ENCODE results near the gene CTCFL.

GRCh38 chr20:57500235-57500634, 24.7 kb downstream of the CTCFL start:
- TF ChIP-seq, protein P1, sequence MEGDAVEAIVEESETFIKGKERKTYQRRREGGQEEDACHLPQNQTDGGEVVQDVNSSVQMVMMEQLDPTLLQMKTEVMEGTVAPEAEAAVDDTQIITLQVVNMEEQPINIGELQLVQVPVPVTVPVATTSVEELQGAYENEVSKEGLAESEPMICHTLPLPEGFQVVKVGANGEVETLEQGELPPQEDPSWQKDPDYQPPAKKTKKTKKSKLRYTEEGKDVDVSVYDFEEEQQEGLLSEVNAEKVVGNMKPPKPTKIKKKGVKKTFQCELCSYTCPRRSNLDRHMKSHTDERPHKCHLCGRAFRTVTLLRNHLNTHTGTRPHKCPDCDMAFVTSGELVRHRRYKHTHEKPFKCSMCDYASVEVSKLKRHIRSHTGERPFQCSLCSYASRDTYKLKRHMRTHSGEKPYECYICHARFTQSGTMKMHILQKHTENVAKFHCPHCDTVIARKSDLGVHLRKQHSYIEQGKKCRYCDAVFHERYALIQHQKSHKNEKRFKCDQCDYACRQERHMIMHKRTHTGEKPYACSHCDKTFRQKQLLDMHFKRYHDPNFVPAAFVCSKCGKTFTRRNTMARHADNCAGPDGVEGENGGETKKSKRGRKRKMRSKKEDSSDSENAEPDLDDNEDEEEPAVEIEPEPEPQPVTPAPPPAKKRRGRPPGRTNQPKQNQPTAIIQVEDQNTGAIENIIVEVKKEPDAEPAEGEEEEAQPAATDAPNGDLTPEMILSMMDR (IDR thresholded peaks at IDR 0.05; ENCODE audit: low read depth, low read length, missing input control) = no peak
- TF ChIP-seq, protein P2, sequence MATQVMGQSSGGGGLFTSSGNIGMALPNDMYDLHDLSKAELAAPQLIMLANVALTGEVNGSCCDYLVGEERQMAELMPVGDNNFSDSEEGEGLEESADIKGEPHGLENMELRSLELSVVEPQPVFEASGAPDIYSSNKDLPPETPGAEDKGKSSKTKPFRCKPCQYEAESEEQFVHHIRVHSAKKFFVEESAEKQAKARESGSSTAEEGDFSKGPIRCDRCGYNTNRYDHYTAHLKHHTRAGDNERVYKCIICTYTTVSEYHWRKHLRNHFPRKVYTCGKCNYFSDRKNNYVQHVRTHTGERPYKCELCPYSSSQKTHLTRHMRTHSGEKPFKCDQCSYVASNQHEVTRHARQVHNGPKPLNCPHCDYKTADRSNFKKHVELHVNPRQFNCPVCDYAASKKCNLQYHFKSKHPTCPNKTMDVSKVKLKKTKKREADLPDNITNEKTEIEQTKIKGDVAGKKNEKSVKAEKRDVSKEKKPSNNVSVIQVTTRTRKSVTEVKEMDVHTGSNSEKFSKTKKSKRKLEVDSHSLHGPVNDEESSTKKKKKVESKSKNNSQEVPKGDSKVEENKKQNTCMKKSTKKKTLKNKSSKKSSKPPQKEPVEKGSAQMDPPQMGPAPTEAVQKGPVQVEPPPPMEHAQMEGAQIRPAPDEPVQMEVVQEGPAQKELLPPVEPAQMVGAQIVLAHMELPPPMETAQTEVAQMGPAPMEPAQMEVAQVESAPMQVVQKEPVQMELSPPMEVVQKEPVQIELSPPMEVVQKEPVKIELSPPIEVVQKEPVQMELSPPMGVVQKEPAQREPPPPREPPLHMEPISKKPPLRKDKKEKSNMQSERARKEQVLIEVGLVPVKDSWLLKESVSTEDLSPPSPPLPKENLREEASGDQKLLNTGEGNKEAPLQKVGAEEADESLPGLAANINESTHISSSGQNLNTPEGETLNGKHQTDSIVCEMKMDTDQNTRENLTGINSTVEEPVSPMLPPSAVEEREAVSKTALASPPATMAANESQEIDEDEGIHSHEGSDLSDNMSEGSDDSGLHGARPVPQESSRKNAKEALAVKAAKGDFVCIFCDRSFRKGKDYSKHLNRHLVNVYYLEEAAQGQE (IDR thresholded peaks at IDR 0.05) = no peak

All from liver (tissue), 2 donors.